CD14-positive monocyte (primary cell): Measurements from ENCODE around the gene PTK6. TPM values are rescaled to one million over a fixed set of nuclear protein-coding genes. Genes with fewer than 3 reads are reported as not detected.

Experiments used
- DNase-seq, 3 donors: peaks; one replicate each; pipeline ENCODE4 v3.0.0-alpha.2; 2011 to 2022
- H2AFZ ChIP-seq: 2 replicates; pipeline ENCODE4 v1.6.0; 2012; ENCODE audit warnings: mild to moderate bottlenecking, low read depth, low read length, inconsistent platforms; ENCODE audit not compliant: insufficient read depth, poor library complexity, severe bottlenecking
- H3K27ac ChIP-seq, 2 donors: 1 replicate in 1 of 2; 2 replicates in 1 of 2; pipeline ENCODE4 v1.5.1; 2012 to 2013; ENCODE audit warnings: low read length in 2 of 2, control low read depth in 1 of 2, inconsistent platforms in 1 of 2, low read depth in 1 of 2, mild to moderate bottlenecking in 1 of 2
- H3K27me3 ChIP-seq, 2 donors: one replicate each; pipeline versions ENCODE4 v1.6.0 to v1.6.1; 2011 to 2013; ENCODE audit warnings: low read length in 2 of 2; ENCODE audit not compliant: control insufficient read depth in 2 of 2, insufficient read depth in 2 of 2
- H3K36me3 ChIP-seq, 2 donors: replicated peaks in 1 of 2; 1 replicate in 1 of 2; 2 replicates in 1 of 2; pipeline versions ENCODE4 v1.5.1 to v1.6.1; 2012 to 2013; ENCODE audit warnings: low read length in 2 of 2, control low read depth in 1 of 2, inconsistent platforms in 1 of 2, mild to moderate bottlenecking in 1 of 2; ENCODE audit not compliant: insufficient read depth in 2 of 2, control insufficient read depth in 1 of 2
- H3K4me1 ChIP-seq, 2 donors: 1 replicate in 1 of 2; 2 replicates in 1 of 2; pipeline versions ENCODE4 v1.5.1 to v1.6.1; 2012 to 2013; ENCODE audit warnings: low read length in 2 of 2, control low read depth in 1 of 2, inconsistent platforms in 1 of 2, mild to moderate bottlenecking in 1 of 2, moderate library complexity in 1 of 2; ENCODE audit not compliant: insufficient read depth in 2 of 2, control insufficient read depth in 1 of 2
- H3K4me2 ChIP-seq: replicated peaks from 2 replicates; pipeline ENCODE3; 2012; ENCODE audit warnings: low read length, moderate library complexity, mild to moderate bottlenecking; ENCODE audit not compliant: poor library complexity, severe bottlenecking; ENCODE audit errors: extremely low read depth
- H3K4me3 ChIP-seq, 3 experiments: fragments of 200-600 bp in 1 of 3; sonication (generic) in 1 of 3; replicated peaks in 1 of 3; 1 replicate in 2 of 3; 2 replicates in 1 of 3; pipeline ENCODE4 v1.5.1; 2011 to 2013; ENCODE audit warnings: low read length in 3 of 3, mild to moderate bottlenecking in 3 of 3, control low read depth in 2 of 3, low read depth in 2 of 3, inconsistent platforms in 1 of 3, moderate library complexity in 1 of 3
- H3K79me2 ChIP-seq: 2 replicates; pipeline ENCODE4 v1.6.0; 2012; ENCODE audit warnings: mild to moderate bottlenecking, control low read depth, inconsistent platforms, low read length, moderate library complexity; ENCODE audit not compliant: insufficient read depth
- H3K9ac ChIP-seq: 2 replicates; pipeline ENCODE4 v1.6.0; 2017; ENCODE audit warnings: low read length, mild to moderate bottlenecking; ENCODE audit not compliant: insufficient read depth, poor library complexity, severe bottlenecking
- H3K9me3 ChIP-seq, 2 donors: replicated peaks in 1 of 2; 1 replicate in 1 of 2; 2 replicates in 1 of 2; pipeline versions ENCODE4 v1.5.1 to v1.6.1; 2012 to 2013; ENCODE audit warnings: low read length in 2 of 2, control low read depth in 1 of 2; ENCODE audit not compliant: control insufficient read depth in 1 of 2, insufficient read depth in 1 of 2
- H4K20me1 ChIP-seq: 2 replicates; pipeline ENCODE4 v1.6.0; 2012; ENCODE audit warnings: mild to moderate bottlenecking, low read length, control low read depth, moderate library complexity; ENCODE audit not compliant: insufficient read depth
- H3K27ac Mint-ChIP-seq, 7 donors: one replicate each; pipeline ENCODE4 v1.8.0; 2020; ENCODE audit warnings: mild to moderate bottlenecking in 7 of 7, mixed read lengths in 7 of 7, moderate library complexity in 6 of 7, inconsistent platforms in 2 of 7
- H3K27me3 Mint-ChIP-seq, 3 donors: one replicate each; pipeline ENCODE4 v1.8.0; 2021 to 2022; ENCODE audit warnings: low read depth in 3 of 3, mild to moderate bottlenecking in 3 of 3, mixed read lengths in 3 of 3, moderate library complexity in 3 of 3, inconsistent platforms in 1 of 3
- H3K36me3 Mint-ChIP-seq, 2 donors: one replicate each; pipeline ENCODE4 v1.8.0; 2020; ENCODE audit warnings: mixed read lengths in 2 of 2, inconsistent platforms in 1 of 2, mild to moderate bottlenecking in 1 of 2
- H3K4me1 Mint-ChIP-seq: one replicate; pipeline ENCODE4 v1.8.0; 2020; ENCODE audit warnings: mild to moderate bottlenecking, mixed read lengths
- H3K4me3 Mint-ChIP-seq, 2 donors: one replicate each; pipeline ENCODE4 v1.8.0; 2020; ENCODE audit warnings: mild to moderate bottlenecking in 2 of 2, mixed read lengths in 2 of 2, moderate library complexity in 1 of 2
- H3K9me3 Mint-ChIP-seq, 7 donors: one replicate each; pipeline ENCODE4 v1.8.0; 2020 to 2022; ENCODE audit warnings: mixed read lengths in 7 of 7, mild to moderate bottlenecking in 6 of 7, moderate library complexity in 6 of 7, inconsistent platforms in 2 of 7
- CTCF ChIP-seq: fragments of 200-600 bp; IDR thresholded peaks from one replicate; pipeline ENCODE4 v1.8.0; 2022; ENCODE audit warnings: antibody characterized with exemption, mild to moderate bottlenecking
- WGBS: methylation state at CpG from one replicate; pipeline ENCODE4 v1.1.5; 2013; ENCODE audit warnings: missing lambda C conversion rate; ENCODE audit not compliant: insufficient coverage; 5-methylcytosine and 5-hydroxymethylcytosine counted together
- intact Hi-C, 2 donors: fragments of 100-400 bp; cut with micrococcal nuclease; formaldehyde crosslinking; loops; one replicate each; pipeline versions ENCODE4 v1.15.0 to v1.15.1; 2023
- polyA plus RNA-seq, 3 donors: library from polyadenylated mRNA; depleted of rRNA in 1 of 3; unstranded in 2 of 3; stranded (reverse) in 1 of 3; fragments of 300-500 nt in 2 of 3; fragments of >200 nt in 1 of 3; fragmentation: Illumina TruSeq in 2 of 3; gene quantifications; 1 replicate in 2 of 3; 2 replicates in 1 of 3; pipeline ENCODE4 v1.2.3, GENCODE V29; 2012 to 2021

The PTK6 gene
- polyA plus RNA-seq, 3 donors = 0.66 to 4.1 (median 1.5) TPM

- H3K27ac Mint-ChIP-seq = peak overlapping the region in 2 of 7 donors; percentile 51 to 56
- Histone ChIP-seq H3K4me3 (peak overlapping the region in 2 of 3 experiments; percentile 43 to 73), H3K9ac (no peak overlapping the region), H3K36me3 (peaks cover 25 to 39% of the 10 kb centered on the region in 2 donors), H3K4me1 (peaks cover 44 to 50% of the 10 kb centered on the region in 2 donors), H3K9me3 (peaks cover 14 to 15% of the 10 kb centered on the region in 2 donors), H3K27me3 (peaks cover 0 to 71% of the 10 kb centered on the region in 2 donors), H3K4me2 (peak overlapping the region; percentile 91), H3K79me2 (peaks cover 7% of the 10 kb centered on the region), H2AFZ (no peak overlapping the region), H3K27ac (no peak overlapping the region), H4K20me1 (peaks cover 87% of the 10 kb centered on the region)
- peaks cover 15 to 28% of the 10 kb centered on the region in 2 donors for H3K36me3 Mint-ChIP-seq
- intact Hi-C loops = loop anchor here (2.0 to 10.0 kb wide), 4 partner anchors 44 to 326 kb away; partner anchors contain the start of genes DNAJC5 (in 1 of the 2) and GMEB2 (in 1 of the 2)
- TF ChIP-seq CTCF = no peak
- H3K4me1 Mint-ChIP-seq = peaks cover 26% of the 10 kb centered on the region
- peaks cover 8 to 32% (median 12%) of the 10 kb centered on the region in 7 donors for H3K9me3 Mint-ChIP-seq
- peak overlapping the region; percentile 45 to 87 for H3K4me3 Mint-ChIP-seq
- no peak for DNase-seq
- WGBS = 85% methylated on average over 45 of the region's 46 CpGs
- H3K27me3 Mint-ChIP-seq = peaks cover 28 to 70% (median 43%) of the 10 kb centered on the region in 3 donors
Observed at GRCh38 chr20:63568986-63569949, 32.1 kb upstream of the PTK6 start.
